ENCODE measurements around the gene SLC6A1.
A peak's percentile ranks its signal among the peaks of the same experiment; 100 is the strongest.
"Not testable (repeated sequence)": the region's sequence is repeated elsewhere in the genome, so short reads cannot be mapped to it uniquely, and the experiment has no call there.

SLC6A1 gene

GRCh38 chr3:11024181-11024580, 31.6 kb downstream of the SLC6A1 start:
- no peak for DNase-seq

- DNase-seq: no peak
These were observed 37.4 kb downstream of the SLC6A1 start for GRCh38 chr3:11029948-11030347.

GRCh38 chr3:11033871-11034270, 41.3 kb downstream of the SLC6A1 start:
- no peak for DNase-seq

GRCh38 chr3:11034309-11034985, 41.9 kb downstream of the SLC6A1 start:
- no peak for DNase-seq

GRCh38 chr3:11035757-11036505, 43.4 kb downstream of the SLC6A1 start:
- DNase-seq: no peak

GRCh38 chr3:11037241-11037873, 44.8 kb downstream of the SLC6A1 start:
- no peak for DNase-seq

GRCh38 chr3:11037976-11038375, 45.4 kb downstream of the SLC6A1 start:
- DNase-seq: no peak

- no peak for DNase-seq
These were observed 53.0 kb downstream of the SLC6A1 start for GRCh38 chr3:11045536-11045935.

GRCh38 chr3:11047500-11047899, 55.0 kb downstream of the SLC6A1 start:
- DNase-seq: no peak

- DNase-seq: no peak
These were observed 58.2 kb downstream of the SLC6A1 start for GRCh38 chr3:11050666-11051323.

- DNase-seq: no peak
These were observed 61.5 kb downstream of the SLC6A1 start for GRCh38 chr3:11053926-11054503.

GRCh38 chr3:11054739-11055438, 62.3 kb downstream of the SLC6A1 start:
- DNase-seq: no peak

GRCh38 chr3:11055496-11055895, 62.9 kb downstream of the SLC6A1 start:
- no peak for DNase-seq

- DNase-seq: no peak
These were observed 64.0 kb downstream of the SLC6A1 start for GRCh38 chr3:11056531-11057050.

GRCh38 chr3:11057655-11058054, 65.1 kb downstream of the SLC6A1 start:
- no peak for DNase-seq

- DNase-seq: peak in 1 of 2 donors; percentile 9
These were observed 66.7 kb downstream of the SLC6A1 start for GRCh38 chr3:11059090-11059798.

GRCh38 chr3:11059799-11060115, 67.2 kb downstream of the SLC6A1 start:
- DNase-seq: no peak

GRCh38 chr3:11060500-11061251, 68.1 kb downstream of the SLC6A1 start:
- DNase-seq: peak; percentile 18 to 33

- not testable (repeated sequence) for DNase-seq
These were observed 68.8 kb downstream of the SLC6A1 start for GRCh38 chr3:11061268-11061871.

- DNase-seq: no peak
These were observed 70.2 kb downstream of the SLC6A1 start for GRCh38 chr3:11062704-11063103.

Measured in CD4-positive, alpha-beta T cell treated with Interleukin-1 beta for 1 hour (primary cell).